GM12874 (cell line): Measurements from ENCODE around the gene MPZ.
A peak's percentile ranks its signal among the peaks of the same experiment; 100 is the strongest.

Experiments used
- TF ChIP-seq, protein P1 (sequence below): IDR thresholded peaks from 2 replicates; pipeline ENCODE4 v1.5.1; 2011; ENCODE audit warnings: low read depth, mild to moderate bottlenecking, control low read depth, low read length, moderate library complexity; ENCODE audit not compliant: insufficient read depth

The MPZ gene

GRCh38 chr1:161333166-161333565 is 23.4 kb upstream of the MPZ start:
- TF ChIP-seq, protein P1, sequence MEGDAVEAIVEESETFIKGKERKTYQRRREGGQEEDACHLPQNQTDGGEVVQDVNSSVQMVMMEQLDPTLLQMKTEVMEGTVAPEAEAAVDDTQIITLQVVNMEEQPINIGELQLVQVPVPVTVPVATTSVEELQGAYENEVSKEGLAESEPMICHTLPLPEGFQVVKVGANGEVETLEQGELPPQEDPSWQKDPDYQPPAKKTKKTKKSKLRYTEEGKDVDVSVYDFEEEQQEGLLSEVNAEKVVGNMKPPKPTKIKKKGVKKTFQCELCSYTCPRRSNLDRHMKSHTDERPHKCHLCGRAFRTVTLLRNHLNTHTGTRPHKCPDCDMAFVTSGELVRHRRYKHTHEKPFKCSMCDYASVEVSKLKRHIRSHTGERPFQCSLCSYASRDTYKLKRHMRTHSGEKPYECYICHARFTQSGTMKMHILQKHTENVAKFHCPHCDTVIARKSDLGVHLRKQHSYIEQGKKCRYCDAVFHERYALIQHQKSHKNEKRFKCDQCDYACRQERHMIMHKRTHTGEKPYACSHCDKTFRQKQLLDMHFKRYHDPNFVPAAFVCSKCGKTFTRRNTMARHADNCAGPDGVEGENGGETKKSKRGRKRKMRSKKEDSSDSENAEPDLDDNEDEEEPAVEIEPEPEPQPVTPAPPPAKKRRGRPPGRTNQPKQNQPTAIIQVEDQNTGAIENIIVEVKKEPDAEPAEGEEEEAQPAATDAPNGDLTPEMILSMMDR, result no peak

GRCh38 chr1:161330346-161330745 is 20.6 kb upstream of the MPZ start:
- TF ChIP-seq, protein P1, result no peak

- TF ChIP-seq, protein P1, result no peak
These were observed 14.3 kb upstream of the MPZ start for GRCh38 chr1:161324020-161324419.

DNA sequence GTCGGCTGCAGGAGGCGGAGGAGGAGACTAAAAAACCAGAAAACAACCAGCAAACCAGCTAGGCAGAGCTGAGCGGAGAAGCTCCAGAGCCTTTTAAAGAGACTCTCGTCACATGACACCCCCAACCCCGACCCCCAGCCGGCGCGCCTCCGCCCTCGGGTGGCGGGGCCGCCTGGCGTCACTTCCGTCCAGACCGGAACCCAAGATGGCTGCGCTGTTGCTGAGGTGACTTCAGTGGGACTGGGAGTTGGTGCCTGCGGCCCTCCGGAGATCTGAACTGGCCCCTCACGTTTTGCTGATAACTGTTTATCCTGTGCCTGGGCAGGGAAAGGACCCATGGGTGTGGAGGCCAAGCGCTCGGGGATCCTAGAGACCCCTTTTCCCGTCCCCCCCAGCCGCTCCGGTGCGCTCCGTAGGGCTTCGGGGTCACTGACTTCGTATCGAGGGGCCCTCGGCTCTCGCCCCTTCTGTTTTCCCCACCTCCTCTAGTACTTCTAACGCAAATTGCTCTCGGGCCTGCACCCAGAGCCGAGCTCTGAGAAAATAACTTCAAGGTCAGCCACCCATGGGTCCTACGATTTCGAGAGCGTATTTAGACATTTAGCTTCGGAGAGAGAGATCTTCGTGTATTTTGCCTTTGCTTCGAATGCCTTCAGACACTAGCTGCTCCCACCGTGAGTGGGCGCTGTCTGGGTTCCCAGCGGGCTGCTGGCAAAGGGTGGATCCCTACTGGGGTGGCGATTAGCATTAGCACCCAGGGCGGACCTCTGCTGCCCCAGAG is 4.6 kb upstream of the MPZ start, which contains the start of gene SDHC:
Gene SDHC, plus strand, starts transcription at position 181 of the 781 bp plus-strand sequence. Its CDS starts 25 bp downstream, at position 206.
- TF ChIP-seq, protein P1, result peak; percentile 41; the same call in 1 of the 2 replicates

DNA sequence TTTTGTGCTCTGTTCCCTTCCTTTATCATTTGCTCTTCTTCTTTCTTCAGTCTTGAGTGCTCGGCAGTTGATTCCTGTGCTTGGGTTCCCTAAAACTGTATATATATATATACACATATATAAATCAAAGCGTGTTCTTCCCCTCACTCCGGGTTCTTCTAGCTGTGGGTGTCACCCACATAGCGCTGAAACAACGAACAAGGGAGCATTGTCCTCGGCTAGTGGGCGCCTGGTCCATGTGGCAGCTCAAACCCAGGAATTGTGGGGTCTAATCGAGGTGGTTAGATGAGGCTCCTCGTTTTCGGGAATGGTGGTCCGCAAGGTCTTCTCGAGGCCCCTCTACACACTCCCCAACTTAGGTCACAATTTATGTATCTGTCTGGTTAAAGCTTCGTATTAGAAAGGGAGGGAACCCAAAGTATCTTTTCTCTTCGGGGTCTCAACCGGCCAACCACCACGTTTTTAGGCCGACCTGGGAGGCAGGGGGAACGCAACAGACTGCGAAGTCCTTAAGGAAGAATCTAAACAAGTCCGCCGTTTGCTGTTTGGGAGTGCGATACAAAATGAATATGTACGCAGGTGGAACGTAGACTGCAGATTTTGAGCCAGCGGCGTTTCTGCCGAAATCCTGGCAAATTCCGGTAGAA is 3.9 kb upstream of the MPZ start:
- TF ChIP-seq, protein P1, result no peak

DNA sequence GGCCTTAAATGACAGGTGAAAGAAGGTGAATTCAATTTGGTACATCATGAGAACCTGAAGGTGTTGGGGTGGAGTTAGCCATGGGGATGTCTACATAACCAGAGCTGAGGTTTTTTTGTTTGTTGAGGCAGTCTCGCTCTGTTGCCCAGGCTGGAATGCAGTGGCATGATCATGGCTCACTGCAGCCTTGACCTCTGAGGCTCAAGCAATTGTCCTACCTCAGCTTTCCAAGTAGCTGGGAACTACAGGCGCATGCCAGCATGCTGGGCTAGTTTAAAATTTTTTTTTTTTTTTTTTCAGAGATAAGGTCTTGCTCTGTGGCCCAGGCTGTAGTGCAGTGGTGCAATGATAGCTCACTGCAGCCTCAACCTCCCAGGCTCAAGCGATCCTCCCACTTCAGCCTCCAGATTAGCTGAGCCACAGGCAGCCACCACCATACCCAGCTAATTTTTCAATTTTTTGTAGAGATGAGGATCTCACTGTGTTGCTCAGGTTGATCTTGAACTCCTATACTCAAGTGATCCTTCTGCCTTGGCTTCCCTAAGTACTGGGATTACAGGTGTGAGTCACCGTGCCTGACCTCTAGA is 1.9 kb upstream of the MPZ start:
- TF ChIP-seq, protein P1, result no peak

DNA sequence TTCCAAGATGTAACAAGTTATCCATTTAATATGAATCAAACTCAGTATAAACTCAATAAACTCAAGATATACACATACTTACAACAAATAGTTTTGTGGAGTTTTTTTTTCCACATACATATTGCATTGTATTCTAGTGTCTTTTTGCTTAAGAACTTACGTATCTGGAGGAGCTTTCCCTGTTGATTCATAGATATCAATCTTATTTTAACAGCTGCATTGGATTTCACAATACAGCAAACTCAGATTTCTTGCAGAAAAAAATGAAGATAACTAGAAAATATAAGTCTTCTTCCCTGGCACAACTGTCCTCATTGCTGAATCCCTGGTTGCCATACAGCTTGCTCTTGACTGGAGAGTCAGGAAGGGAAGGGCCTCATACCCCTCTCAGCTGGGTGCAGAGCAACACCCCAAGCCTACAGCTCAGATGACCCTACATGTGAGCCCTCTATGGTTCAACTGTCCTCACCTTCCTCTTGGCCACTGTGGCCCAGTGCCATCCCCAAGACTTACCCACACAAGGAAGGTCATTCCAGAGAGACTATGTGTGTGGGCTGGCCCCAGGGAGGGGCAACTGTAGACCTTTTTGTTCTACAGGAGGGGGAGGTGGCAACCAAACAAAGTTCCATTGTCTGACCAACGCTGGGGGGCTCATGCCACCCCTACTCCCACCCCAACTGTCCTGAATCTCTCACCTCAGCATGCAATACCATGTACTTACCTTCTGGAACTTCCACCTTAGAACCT is 1.7 kb downstream of the MPZ start:
- TF ChIP-seq, protein P1, result no peak
